Measurements from ENCODE around the gene SIVA1.

GRCh38 chr14:104752735-104753527 lies at the start of gene SIVA1:
- no peak for TF ChIP-seq GATA3 (IDR thresholded peaks at IDR 0.05; ENCODE audit: low read depth, low read length)
- no peak for TF ChIP-seq GATA2 (IDR thresholded peaks at IDR 0.05; ENCODE audit: low read depth, low read length)

All from SH-SY5Y (cell line).